SK-N-SH (cell line): ENCODE measurements around the gene LACTBL1. TPM values are rescaled to one million over a fixed set of nuclear protein-coding genes. Genes with fewer than 3 reads are reported as not detected.

Experiments
- CTCF ChIA-PET: fragments of 300-600, 350-600 bp; formaldehyde crosslinking; extraction: SDS; loops from one replicate; lab custom pipeline; 2021; lab: Yijun Ruan, JAX
- POLR2A ChIA-PET: fragments of 350-600 bp; sonication (Branson Sonifier 250); formaldehyde crosslinking; extraction: SDS; loops from one replicate; lab custom pipeline; 2020; ENCODE audit warnings: antibody characterized with exemption, inconsistent platforms; lab: Yijun Ruan, JAX
- DNase-seq: peaks from one replicate; pipeline ENCODE4 v3.0.0; 2012
- H2AFZ ChIP-seq: fragments of 200-600 bp; sonication (generic); 2 replicates; pipeline ENCODE4 v1.8.1; 2016; ENCODE audit warnings: antibody characterized with exemption, mild to moderate bottlenecking, low read depth
- H3F3A ChIP-seq: fragments of 200-600 bp; sonication (generic); replicated peaks from 2 replicates; pipeline ENCODE3; 2016; ENCODE audit warnings: antibody characterized with exemption, mild to moderate bottlenecking; ENCODE audit not compliant: insufficient read depth
- H3K27ac ChIP-seq, 2 experiments: fragments of 200-500 bp in 1 of 2; fragments of 200-600 bp in 1 of 2; sonication (Bioruptor generic) in 1 of 2; sonication (generic), shearing (Covaris generic) in 1 of 2; 2 replicates each; pipeline versions ENCODE4 v1.5.1 to v1.6.1; 2014 to 2016; ENCODE audit warnings: low read depth in 2 of 2, inconsistent platforms in 1 of 2, low read length in 1 of 2, mild to moderate bottlenecking in 1 of 2, mixed read lengths in 1 of 2
- H3K27me3 ChIP-seq: fragments of 200-600 bp; sonication (generic), shearing (Covaris generic); 2 replicates; pipeline ENCODE4 v1.6.1; 2016; ENCODE audit warnings: mixed run types; ENCODE audit not compliant: insufficient read depth
- H3K36me3 ChIP-seq, 2 experiments: fragments of 200-500 bp in 1 of 2; fragments of 200-600 bp in 1 of 2; sonication (Bioruptor generic) in 1 of 2; sonication (generic) in 1 of 2; replicated peaks in 1 of 2; 2 replicates each; pipeline versions ENCODE3 to v1.5.1; 2014 to 2016; ENCODE audit warnings: low read length in 1 of 2, mild to moderate bottlenecking in 1 of 2; ENCODE audit not compliant: insufficient read depth in 2 of 2, control insufficient read depth in 1 of 2
- H3K4me1 ChIP-seq, 2 experiments: fragments of 200-500 bp in 1 of 2; fragments of 200-600 bp in 1 of 2; sonication (Bioruptor generic) in 1 of 2; sonication (generic), shearing (Covaris generic) in 1 of 2; 2 replicates each; pipeline versions ENCODE4 v1.5.1 to v1.6.1; 2014 to 2016; ENCODE audit warnings: low read depth in 1 of 2, low read length in 1 of 2, mixed run types in 1 of 2; ENCODE audit not compliant: insufficient read depth in 2 of 2, control insufficient read depth in 1 of 2
- H3K4me2 ChIP-seq: fragments of 200-600 bp; sonication (generic), shearing (Covaris generic); 2 replicates; pipeline ENCODE4 v1.6.1; 2017; ENCODE audit warnings: mixed run types
- H3K4me3 ChIP-seq, 2 experiments: fragments of 200-500 bp in 1 of 2; fragments of 200-600 bp in 1 of 2; sonication (Bioruptor generic) in 1 of 2; sonication (generic), shearing (Covaris generic) in 1 of 2; 2 replicates each; pipeline versions ENCODE4 v1.5.1 to v1.8.1; 2014 to 2016; ENCODE audit warnings: low read depth in 2 of 2, inconsistent platforms in 1 of 2, low read length in 1 of 2, mild to moderate bottlenecking in 1 of 2, mixed read lengths in 1 of 2, moderate library complexity in 1 of 2
- H3K79me2 ChIP-seq: fragments of 200-600 bp; sonication (generic); 2 replicates; pipeline ENCODE4 v1.8.1; 2017; ENCODE audit warnings: mild to moderate bottlenecking; ENCODE audit not compliant: insufficient read depth
- H3K9ac ChIP-seq: fragments of 200-600 bp; sonication (generic); 2 replicates; pipeline ENCODE4 v1.6.1; 2017; ENCODE audit warnings: mixed run types
- H3K9me2 ChIP-seq: fragments of 200-600 bp; sonication (generic); 2 replicates; pipeline ENCODE4 v1.6.1; 2017; ENCODE audit warnings: mixed run types
- H3K9me3 ChIP-seq: fragments of 200-600 bp; sonication (generic); 2 replicates; pipeline ENCODE4 v1.6.1; 2017; ENCODE audit warnings: mixed run types, mild to moderate bottlenecking, moderate library complexity
- H4K20me1 ChIP-seq: fragments of 200-600 bp; sonication (generic); 2 replicates; pipeline ENCODE4 v1.6.1; 2017; ENCODE audit warnings: mild to moderate bottlenecking, mixed run types; ENCODE audit not compliant: insufficient read depth
- CHD2 ChIP-seq: fragments of 150-350 bp; IDR thresholded peaks from 2 replicates; pipeline ENCODE4 v1.6.1; 2018; ENCODE audit warnings: low read length; ENCODE audit not compliant: partially characterized antibody
- EZH2phosphoT487 ChIP-seq: fragments of 200-600 bp; sonication (generic); IDR thresholded peaks from 2 replicates; pipeline ENCODE4 v1.6.1; 2017; ENCODE audit warnings: low read depth, mixed run types, mild to moderate bottlenecking, antibody characterized with exemption, moderate library complexity, borderline replicate concordance
- FOXM1 ChIP-seq: IDR thresholded peaks from 2 replicates; pipeline ENCODE4 v1.4.0; 2012; ENCODE audit warnings: low read depth, mild to moderate bottlenecking
- GABPA ChIP-seq: IDR thresholded peaks from 2 replicates; pipeline ENCODE4 v1.4.0; 2012; ENCODE audit warnings: low read depth, mild to moderate bottlenecking
- GATA2 ChIP-seq: sonication (generic); formaldehyde crosslinking; IDR thresholded peaks from 2 replicates; pipeline ENCODE4 v1.5.0; 2020; ENCODE audit warnings: mild to moderate bottlenecking, missing genetic modification reagents
- NFIC ChIP-seq: IDR thresholded peaks from 2 replicates; pipeline ENCODE4 v1.4.0; 2012; ENCODE audit warnings: borderline replicate concordance
- RFX5 ChIP-seq: IDR thresholded peaks from 2 replicates; pipeline ENCODE4 v1.6.1; 2012; ENCODE audit warnings: mild to moderate bottlenecking, improper control_type of control experiment, low read length
- SIN3A ChIP-seq: IDR thresholded peaks from 2 replicates; pipeline ENCODE4 v1.6.1; 2012; ENCODE audit warnings: low read depth, mild to moderate bottlenecking, low read length, moderate library complexity, borderline replicate concordance
- YY1 ChIP-seq: IDR thresholded peaks from 2 replicates; pipeline ENCODE4 v1.4.0; 2012; ENCODE audit warnings: low read depth, mild to moderate bottlenecking
- WGBS: methylation state at CpG from one replicate; pipeline ENCODE4 v1.1.6; 2017; ENCODE audit warnings: low lambda C conversion rate; 5-methylcytosine and 5-hydroxymethylcytosine counted together
- polyA plus RNA-seq, 3 experiments: library from polyadenylated mRNA; depleted of rRNA; stranded (reverse); fragments of >200 nt; gene quantifications; 2 replicates each; pipeline ENCODE4 v1.2.3, GENCODE V29; 2012
- TF ChIP-seq, protein P1 (sequence below): IDR thresholded peaks from 2 replicates; pipeline ENCODE4 v1.6.1; 2012; ENCODE audit warnings: mild to moderate bottlenecking, low read depth, low read length, moderate library complexity
- TF ChIP-seq, protein P2 (sequence below): IDR thresholded peaks from 2 replicates; pipeline ENCODE4 v1.4.0; 2012; ENCODE audit warnings: low read depth, borderline replicate concordance

Gene LACTBL1
- polyA plus RNA-seq, 1 of the 3 experiments (the other 2 are of a cell fraction): not detected

DNA sequence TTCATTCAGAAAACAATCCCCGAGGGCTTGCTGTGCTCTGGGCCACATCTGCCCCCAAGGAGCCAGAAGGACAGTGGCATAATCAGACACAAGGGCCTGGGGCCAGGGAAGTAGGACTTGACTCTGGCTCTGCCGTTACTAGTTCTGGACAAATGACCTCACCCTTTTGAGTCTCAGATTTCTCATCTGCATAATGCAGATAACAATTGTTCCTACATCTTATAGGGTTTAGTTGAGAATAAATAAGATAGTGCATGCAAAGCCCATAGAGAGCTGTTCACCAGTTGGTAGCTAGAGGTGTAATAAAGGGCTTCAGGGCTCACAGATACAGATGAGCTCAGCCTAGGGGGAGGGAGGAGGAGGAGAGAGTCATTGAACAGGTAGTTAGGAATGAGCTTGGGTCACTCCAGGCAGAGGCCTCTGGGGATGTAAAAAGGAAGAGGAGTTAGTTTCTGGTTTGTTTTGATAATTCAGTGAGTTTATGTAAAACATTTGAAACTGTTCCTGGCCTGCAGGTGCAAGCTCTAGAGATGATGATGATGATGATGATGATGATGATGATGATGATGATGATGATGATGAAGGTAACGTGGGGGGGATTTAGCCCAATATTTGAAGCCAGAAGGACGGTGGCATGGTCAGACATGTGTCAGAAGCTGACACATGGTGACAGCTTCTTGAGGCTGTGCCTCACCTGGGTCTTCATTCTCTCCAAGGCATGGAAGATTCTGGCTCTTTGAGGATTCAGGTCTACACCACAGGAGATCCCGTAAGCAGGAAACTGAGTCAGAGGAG lies 858 bp downstream of the LACTBL1 start:
- no peak for TF ChIP-seq SIN3A
- no peak for TF ChIP-seq CHD2
- Histone ChIP-seq H3K27ac (no peak overlapping the region), H3K4me2 (no peak overlapping the region), H3K36me3 (no peaks in the 10 kb centered on the region), H3K4me1 (peaks cover 13% of the 10 kb centered on the region in 2 experiments; a peak in 3 of 4 replicates), H3K27me3 (no peaks in the 10 kb centered on the region), H3K4me3 (no peak overlapping the region), H3K9me2 (no peaks in the 10 kb centered on the region), H3K79me2 (no peaks in the 10 kb centered on the region), H3F3A (no peaks in the 10 kb centered on the region), H2AFZ (no peak overlapping the region), H4K20me1 (no peaks in the 10 kb centered on the region), H3K9me3 (no peaks in the 10 kb centered on the region), H3K9ac (no peak overlapping the region)
- no peak for DNase-seq
- CTCF ChIA-PET: interaction anchor here (0.7 to 11.2 kb wide), 9 partner anchors 8 to 306 kb away, joined by 3 to 159 read pairs (median 3); no protein-coding TSS in a partner anchor
- 44% methylated on average over 5 of the region's 5 CpGs for WGBS
- POLR2A ChIA-PET: interaction anchor here (1.2 kb wide), 1 partner anchor 48 kb away, joined by 3 read pairs; the partner anchor contains the start of gene KDM1A

DNA sequence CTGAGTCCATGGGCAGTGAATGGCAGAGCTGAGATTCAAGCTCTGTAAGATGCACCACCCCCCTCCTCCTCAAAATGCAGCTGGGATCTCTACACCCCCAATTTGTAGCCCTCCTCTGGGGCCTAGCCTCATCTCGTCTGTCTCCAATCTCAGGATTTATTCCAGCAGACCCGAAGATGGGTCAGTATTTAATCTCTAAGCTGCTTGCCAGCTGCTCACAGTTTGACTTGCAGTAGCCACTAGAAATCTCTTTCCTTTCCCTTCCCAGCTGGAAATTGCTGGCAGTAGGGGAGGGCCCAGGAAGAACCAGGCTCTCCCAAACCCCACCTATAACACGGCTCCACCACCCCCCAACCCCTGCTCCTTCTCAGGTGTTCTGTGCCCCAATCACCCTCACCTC lies 1.5 kb downstream of the LACTBL1 start:
- H3K27me3 ChIP-seq: no peaks in the 10 kb centered on the region
- no peak overlapping the region for H3K27ac ChIP-seq
- H3K36me3 ChIP-seq: no peaks in the 10 kb centered on the region
- no peaks in the 10 kb centered on the region for H4K20me1 ChIP-seq
- TF ChIP-seq GATA2 (no peak), GABPA (no peak), NFIC (no peak), EZH2phosphoT487 (no peak), FOXM1 (no peak), RFX5 (no peak), YY1 (no peak)
- TF ChIP-seq, protein P1, sequence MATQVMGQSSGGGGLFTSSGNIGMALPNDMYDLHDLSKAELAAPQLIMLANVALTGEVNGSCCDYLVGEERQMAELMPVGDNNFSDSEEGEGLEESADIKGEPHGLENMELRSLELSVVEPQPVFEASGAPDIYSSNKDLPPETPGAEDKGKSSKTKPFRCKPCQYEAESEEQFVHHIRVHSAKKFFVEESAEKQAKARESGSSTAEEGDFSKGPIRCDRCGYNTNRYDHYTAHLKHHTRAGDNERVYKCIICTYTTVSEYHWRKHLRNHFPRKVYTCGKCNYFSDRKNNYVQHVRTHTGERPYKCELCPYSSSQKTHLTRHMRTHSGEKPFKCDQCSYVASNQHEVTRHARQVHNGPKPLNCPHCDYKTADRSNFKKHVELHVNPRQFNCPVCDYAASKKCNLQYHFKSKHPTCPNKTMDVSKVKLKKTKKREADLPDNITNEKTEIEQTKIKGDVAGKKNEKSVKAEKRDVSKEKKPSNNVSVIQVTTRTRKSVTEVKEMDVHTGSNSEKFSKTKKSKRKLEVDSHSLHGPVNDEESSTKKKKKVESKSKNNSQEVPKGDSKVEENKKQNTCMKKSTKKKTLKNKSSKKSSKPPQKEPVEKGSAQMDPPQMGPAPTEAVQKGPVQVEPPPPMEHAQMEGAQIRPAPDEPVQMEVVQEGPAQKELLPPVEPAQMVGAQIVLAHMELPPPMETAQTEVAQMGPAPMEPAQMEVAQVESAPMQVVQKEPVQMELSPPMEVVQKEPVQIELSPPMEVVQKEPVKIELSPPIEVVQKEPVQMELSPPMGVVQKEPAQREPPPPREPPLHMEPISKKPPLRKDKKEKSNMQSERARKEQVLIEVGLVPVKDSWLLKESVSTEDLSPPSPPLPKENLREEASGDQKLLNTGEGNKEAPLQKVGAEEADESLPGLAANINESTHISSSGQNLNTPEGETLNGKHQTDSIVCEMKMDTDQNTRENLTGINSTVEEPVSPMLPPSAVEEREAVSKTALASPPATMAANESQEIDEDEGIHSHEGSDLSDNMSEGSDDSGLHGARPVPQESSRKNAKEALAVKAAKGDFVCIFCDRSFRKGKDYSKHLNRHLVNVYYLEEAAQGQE: no peak
- TF ChIP-seq, protein P2, sequence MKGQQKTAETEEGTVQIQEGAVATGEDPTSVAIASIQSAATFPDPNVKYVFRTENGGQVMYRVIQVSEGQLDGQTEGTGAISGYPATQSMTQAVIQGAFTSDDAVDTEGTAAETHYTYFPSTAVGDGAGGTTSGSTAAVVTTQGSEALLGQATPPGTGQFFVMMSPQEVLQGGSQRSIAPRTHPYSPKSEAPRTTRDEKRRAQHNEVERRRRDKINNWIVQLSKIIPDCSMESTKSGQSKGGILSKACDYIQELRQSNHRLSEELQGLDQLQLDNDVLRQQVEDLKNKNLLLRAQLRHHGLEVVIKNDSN: no peak
- H3K4me2 ChIP-seq: no peak overlapping the region
- ChIA-PET POLR2A (interaction anchor here (1.2 kb wide), 1 partner anchor 48 kb away, joined by 3 read pairs; the partner anchor contains the start of gene KDM1A), CTCF (interaction anchor here (0.7 to 11.2 kb wide), 6 partner anchors 12 to 297 kb away, joined by 3 to 159 read pairs (median 3); no protein-coding TSS in a partner anchor)
- H3F3A ChIP-seq: no peaks in the 10 kb centered on the region
- no peak overlapping the region for H3K4me3 ChIP-seq
- H3K9me3 ChIP-seq: no peaks in the 10 kb centered on the region
- no peak for DNase-seq
- H3K9ac ChIP-seq: no peak overlapping the region
- H3K9me2 ChIP-seq: no peaks in the 10 kb centered on the region
- peaks cover 12 to 13% of the 10 kb centered on the region in 2 experiments; a peak in 3 of 4 replicates for H3K4me1 ChIP-seq
- H2AFZ ChIP-seq: no peak overlapping the region
- H3K79me2 ChIP-seq: no peaks in the 10 kb centered on the region
- 60% methylated on average over 3 of the region's 3 CpGs for WGBS
